22Rv1 (cell line): ENCODE measurements around the gene GUF1.
A peak's percentile ranks its signal among the peaks of the same experiment; 100 is the strongest.

Experiments used
- H3K27ac ChIP-seq: fragments of 450-650 bp; 2 replicates; pipeline ENCODE4 v1.5.1; 2017
- ZFX ChIP-seq: fragments of 450-650 bp; IDR thresholded peaks from 2 replicates; pipeline ENCODE4 v1.6.1; 2017; ENCODE audit warnings: antibody characterized with exemption, borderline replicate concordance
- TF ChIP-seq, protein P1 (sequence below): fragments of 450-650 bp; IDR thresholded peaks from 2 replicates; pipeline ENCODE4 v1.5.1; 2017; ENCODE audit warnings: mild to moderate bottlenecking

GUF1 gene, protein sequence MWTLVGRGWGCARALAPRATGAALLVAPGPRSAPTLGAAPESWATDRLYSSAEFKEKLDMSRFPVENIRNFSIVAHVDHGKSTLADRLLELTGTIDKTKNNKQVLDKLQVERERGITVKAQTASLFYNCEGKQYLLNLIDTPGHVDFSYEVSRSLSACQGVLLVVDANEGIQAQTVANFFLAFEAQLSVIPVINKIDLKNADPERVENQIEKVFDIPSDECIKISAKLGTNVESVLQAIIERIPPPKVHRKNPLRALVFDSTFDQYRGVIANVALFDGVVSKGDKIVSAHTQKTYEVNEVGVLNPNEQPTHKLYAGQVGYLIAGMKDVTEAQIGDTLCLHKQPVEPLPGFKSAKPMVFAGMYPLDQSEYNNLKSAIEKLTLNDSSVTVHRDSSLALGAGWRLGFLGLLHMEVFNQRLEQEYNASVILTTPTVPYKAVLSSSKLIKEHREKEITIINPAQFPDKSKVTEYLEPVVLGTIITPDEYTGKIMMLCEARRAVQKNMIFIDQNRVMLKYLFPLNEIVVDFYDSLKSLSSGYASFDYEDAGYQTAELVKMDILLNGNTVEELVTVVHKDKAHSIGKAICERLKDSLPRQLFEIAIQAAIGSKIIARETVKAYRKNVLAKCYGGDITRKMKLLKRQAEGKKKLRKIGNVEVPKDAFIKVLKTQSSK

GRCh38 chr4:44678094-44679041 is at the start of gene GUF1:
Gene GUF1, plus strand, starts transcription at chr4:44678420. Its CDS starts 203 bp downstream, at chr4:44678623.
- TF ChIP-seq, protein P1, sequence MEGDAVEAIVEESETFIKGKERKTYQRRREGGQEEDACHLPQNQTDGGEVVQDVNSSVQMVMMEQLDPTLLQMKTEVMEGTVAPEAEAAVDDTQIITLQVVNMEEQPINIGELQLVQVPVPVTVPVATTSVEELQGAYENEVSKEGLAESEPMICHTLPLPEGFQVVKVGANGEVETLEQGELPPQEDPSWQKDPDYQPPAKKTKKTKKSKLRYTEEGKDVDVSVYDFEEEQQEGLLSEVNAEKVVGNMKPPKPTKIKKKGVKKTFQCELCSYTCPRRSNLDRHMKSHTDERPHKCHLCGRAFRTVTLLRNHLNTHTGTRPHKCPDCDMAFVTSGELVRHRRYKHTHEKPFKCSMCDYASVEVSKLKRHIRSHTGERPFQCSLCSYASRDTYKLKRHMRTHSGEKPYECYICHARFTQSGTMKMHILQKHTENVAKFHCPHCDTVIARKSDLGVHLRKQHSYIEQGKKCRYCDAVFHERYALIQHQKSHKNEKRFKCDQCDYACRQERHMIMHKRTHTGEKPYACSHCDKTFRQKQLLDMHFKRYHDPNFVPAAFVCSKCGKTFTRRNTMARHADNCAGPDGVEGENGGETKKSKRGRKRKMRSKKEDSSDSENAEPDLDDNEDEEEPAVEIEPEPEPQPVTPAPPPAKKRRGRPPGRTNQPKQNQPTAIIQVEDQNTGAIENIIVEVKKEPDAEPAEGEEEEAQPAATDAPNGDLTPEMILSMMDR: no peak
- no peak for TF ChIP-seq ZFX

DNA sequence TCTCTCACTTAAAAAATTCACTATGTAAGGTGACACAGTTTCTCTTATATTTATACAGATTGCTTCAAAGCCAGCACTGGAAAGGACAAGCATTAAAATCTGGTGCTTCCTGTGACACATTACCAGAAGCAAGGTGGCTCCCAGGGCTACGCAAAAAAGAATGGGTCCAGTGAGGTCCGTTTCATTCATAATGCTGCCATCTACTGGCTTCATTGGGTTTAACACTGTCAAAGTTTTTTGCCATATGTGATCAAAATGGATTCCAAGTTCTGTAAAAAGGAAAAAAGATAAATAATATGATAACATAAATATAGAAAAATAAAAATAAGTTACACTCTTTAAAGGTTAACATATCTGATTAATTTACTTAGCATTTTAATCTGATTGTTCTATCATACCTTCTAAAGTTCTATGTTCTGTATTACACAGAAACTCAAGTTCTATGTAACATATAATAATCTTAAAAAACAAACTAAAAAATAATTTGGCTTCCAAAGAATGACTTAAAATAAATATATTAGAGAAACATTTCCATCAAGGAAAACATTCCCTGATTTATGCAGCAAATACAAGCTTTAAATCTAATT is 48.8 kb upstream of the GUF1 start:
- no peak overlapping the region for H3K27ac ChIP-seq
- TF ChIP-seq, protein P1: peak; percentile 84
- no peak for TF ChIP-seq ZFX

More at GRCh38 chr4:44678094-44679041, at the start of gene GUF1:
- peak within 1 kb of the TSS; percentile 70 for H3K27ac ChIP-seq

DNA sequence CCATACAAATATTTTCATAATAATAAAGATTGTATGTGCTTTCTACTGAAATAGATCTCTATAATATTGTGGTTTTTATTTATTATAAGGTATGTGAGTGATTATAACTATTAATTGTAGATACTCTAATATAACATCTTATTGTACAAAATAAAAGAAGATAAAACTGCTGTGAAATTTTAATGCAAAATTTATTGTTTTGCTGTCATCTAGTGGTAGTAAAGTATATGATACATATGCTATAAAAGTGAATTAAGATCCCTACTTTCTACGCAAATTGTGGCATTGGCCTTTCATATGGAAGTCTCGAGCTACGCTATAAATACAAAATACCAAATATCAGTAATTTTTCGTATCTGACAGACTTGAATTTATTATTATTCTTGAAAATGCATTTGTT is 46.1 kb upstream of the GUF1 start:
- TF ChIP-seq, protein P1: peak; percentile 52
- no peak for TF ChIP-seq ZFX
- H3K27ac ChIP-seq: no peak overlapping the region

- TF ChIP-seq, protein P1: no peak
- TF ChIP-seq ZFX: no peak
Measured at GRCh38 chr4:44632733-44633132, 45.5 kb upstream of the GUF1 start.

GRCh38 chr4:44638091-44638490 is 40.1 kb upstream of the GUF1 start:
- no peak overlapping the region for H3K27ac ChIP-seq
- TF ChIP-seq, protein P1: no peak
- TF ChIP-seq ZFX: no peak

More at GRCh38 chr4:44632733-44633132, 45.5 kb upstream of the GUF1 start:
- H3K27ac ChIP-seq: no peak overlapping the region

- no peak for TF ChIP-seq ZFX
- TF ChIP-seq, protein P1: no peak
- H3K27ac ChIP-seq: no peak overlapping the region
Measured at GRCh38 chr4:44646151-44646550, 32.1 kb upstream of the GUF1 start.
